Muscle layer of colon (tissue), 2 donors: ENCODE results near the gene RANBP1.
A peak's percentile ranks its signal among the peaks of the same experiment; 100 is the strongest.

ENCODE experiments used
- H3K27ac ChIP-seq: one replicate; pipeline ENCODE4 v1.7.0; 2013; ENCODE audit warnings: low read depth, mild to moderate bottlenecking, low read length, moderate library complexity
- H3K27me3 ChIP-seq, 2 donors: one replicate each; pipeline ENCODE4 v1.7.0; 2013; ENCODE audit warnings: low read length in 2 of 2, mild to moderate bottlenecking in 2 of 2; ENCODE audit not compliant: insufficient read depth in 2 of 2, control insufficient read depth in 1 of 2
- H3K36me3 ChIP-seq: one replicate; pipeline ENCODE4 v1.7.0; 2013; ENCODE audit warnings: mild to moderate bottlenecking, low read length; ENCODE audit not compliant: insufficient read depth
- H3K4me1 ChIP-seq: one replicate; pipeline ENCODE4 v1.7.0; 2013; ENCODE audit warnings: mild to moderate bottlenecking, low read length; ENCODE audit not compliant: insufficient read depth
- H3K4me3 ChIP-seq, 2 donors: one replicate each; pipeline ENCODE4 v1.7.0; 2013; ENCODE audit warnings: low read length in 2 of 2, low read depth in 1 of 2, mild to moderate bottlenecking in 1 of 2, moderate library complexity in 1 of 2
- H3K9ac ChIP-seq: one replicate; pipeline ENCODE4 v1.7.0; 2013; ENCODE audit warnings: low read length
- H3K9me3 ChIP-seq: one replicate; pipeline ENCODE4 v1.7.0; 2013; ENCODE audit warnings: mild to moderate bottlenecking, low read length
- donor health status: abdominal sarcoma.
- donor health status: Adenocarcinoma of cecum.

RANBP1 gene

GRCh38 chr22:20111689-20112622, 3.9 kb upstream of the RANBP1 start:
- no peak overlapping the region for H3K9ac ChIP-seq

GRCh38 chr22:20112623-20113511, 3.0 kb upstream of the RANBP1 start:
- H3K27ac ChIP-seq = no peak overlapping the region
- peaks cover 65% of the 10 kb centered on the region for H3K36me3 ChIP-seq
- H3K4me3 ChIP-seq = no peak overlapping the region
- H3K27me3 ChIP-seq = no peaks in the 10 kb centered on the region
- no peak overlapping the region for H3K9ac ChIP-seq
- H3K4me1 ChIP-seq = peaks cover 13% of the 10 kb centered on the region
- no peaks in the 10 kb centered on the region for H3K9me3 ChIP-seq

More at GRCh38 chr22:20111689-20112622, 3.9 kb upstream of the RANBP1 start:
- Histone ChIP-seq H3K36me3 (peaks cover 74% of the 10 kb centered on the region), H3K27me3 (no peaks in the 10 kb centered on the region), H3K4me1 (peaks cover 13% of the 10 kb centered on the region), H3K27ac (no peak overlapping the region), H3K9me3 (no peaks in the 10 kb centered on the region), H3K4me3 (no peak overlapping the region)

DNA sequence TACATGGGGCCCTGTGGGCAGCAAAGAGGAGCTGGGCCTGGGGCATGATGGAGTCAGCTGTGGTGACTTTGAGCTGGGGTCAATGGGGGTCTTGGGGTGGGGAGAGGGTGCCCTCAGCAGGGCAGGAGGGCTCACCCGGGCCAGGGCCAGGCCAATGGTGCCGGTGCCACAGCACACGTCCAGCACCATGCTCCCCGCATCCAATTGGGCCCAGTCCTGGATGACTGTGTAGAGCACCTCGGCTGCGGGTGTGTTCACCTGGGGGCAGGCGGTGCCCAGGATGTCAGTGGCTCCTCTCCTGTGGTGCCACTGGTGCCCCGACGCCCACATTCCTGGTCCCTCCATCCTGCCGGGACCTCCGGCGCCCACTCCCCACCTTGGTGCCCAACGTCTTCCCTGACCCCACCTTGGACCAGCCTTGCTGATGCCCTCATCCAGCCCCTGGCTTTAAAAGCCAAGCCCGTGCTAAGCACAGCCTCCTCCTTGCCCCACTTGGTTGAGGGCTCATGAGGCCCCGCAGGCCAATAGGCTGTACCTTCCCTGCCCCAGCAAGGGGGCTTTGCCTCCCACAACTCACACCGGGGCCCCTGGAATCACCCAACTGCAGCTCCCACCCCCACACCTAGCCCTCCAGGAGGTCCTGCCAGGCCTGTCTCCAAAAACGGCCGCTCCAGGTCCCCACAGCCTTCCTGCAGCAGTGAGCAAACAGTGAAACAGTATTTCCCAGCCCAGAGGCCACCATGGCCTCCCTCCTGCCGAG, 2.2 kb upstream of the RANBP1 start:
- no peaks in the 10 kb centered on the region for H3K9me3 ChIP-seq
- no peak overlapping the region for H3K4me3 ChIP-seq
- H3K27ac ChIP-seq = no peak overlapping the region
- no peak overlapping the region for H3K9ac ChIP-seq
- no peaks in the 10 kb centered on the region for H3K27me3 ChIP-seq
- peaks cover 21% of the 10 kb centered on the region for H3K4me1 ChIP-seq
- peaks cover 57% of the 10 kb centered on the region for H3K36me3 ChIP-seq

DNA sequence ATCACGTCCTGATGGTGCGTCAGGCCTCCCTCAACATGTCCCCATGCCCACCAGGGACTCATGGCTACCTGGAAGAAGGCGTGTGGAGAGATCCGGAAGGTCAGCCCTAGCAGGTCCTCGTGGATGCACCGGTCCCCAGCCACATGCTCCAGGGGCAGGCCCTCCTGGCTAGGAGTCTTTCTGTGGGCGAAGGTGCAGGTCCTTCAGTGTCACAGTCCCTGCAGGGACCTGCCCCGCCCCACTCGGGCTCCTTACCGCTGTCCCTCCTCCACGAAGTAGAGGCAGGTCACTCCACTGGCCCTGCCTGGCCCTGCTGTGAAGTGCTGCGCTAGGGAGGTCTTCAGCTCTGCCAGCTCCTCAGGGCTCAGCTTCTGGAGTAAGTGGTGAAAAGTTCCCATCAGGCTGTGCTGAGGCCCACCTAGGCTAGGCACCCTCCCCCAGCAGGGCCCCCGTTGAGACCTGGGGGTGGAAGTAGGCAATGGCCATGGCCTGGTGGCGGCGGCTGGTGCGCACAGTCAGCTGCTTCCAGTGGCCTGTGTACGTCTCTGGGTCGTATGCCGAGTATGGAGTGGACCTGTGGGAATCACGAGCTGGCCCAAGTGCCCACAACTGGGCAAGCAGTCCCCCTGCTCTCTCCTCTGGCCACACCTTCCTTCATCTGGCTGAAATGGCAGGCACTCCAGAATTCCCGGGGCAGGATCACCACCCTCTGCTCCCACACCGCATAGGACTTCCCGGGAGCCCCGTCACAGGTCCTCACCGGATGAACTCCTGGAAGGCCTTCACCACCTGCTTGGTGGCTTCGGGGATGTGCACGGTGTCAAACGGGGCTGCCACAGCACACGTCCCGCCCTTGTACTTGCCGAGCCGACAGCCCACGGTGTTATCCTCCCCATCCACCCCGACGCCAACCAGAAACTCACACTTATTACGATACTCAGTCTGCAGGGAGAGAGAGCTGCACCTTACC, 1.1 kb upstream of the RANBP1 start:
- no peaks in the 10 kb centered on the region for H3K27me3 ChIP-seq
- no peak overlapping the region for H3K9ac ChIP-seq
- peaks cover 23% of the 10 kb centered on the region for H3K4me1 ChIP-seq

DNA sequence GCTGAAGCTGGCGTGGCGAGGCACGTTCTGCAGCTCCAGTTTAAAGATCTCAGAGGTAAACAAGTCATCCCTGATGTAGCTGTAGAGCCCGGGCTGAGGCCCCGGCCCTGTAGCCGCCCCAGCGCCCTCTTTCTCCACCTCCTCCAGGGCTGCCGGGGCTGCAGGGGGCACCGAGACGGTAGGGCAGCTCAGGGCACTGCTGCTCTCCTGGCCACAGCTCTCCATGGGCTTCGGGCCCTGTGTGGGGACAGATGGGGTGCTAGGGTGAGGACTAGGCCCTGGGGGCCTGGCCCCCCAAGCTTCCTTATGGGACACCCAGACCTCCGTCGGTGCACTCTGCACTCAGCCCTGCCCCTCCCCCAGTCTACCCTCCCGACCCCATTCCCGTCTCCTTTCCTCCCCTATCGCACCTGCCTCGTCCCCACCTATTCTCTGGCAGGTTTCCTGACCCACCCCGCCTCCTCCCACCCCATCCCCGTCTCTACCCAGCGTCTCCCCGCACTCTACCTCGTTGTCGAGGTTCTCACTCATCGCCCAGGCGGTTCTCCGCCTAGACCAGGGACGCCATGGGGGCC, 559 bp downstream of the RANBP1 start:
- Histone ChIP-seq H3K27me3 (no peaks in the 10 kb centered on the region), H3K4me1 (peaks cover 23% of the 10 kb centered on the region), H3K27ac (peak overlapping the region; percentile 90), H3K9ac (peak overlapping the region; percentile 75), H3K36me3 (peaks cover 59% of the 10 kb centered on the region), H3K9me3 (no peaks in the 10 kb centered on the region), H3K4me3 (peak overlapping the region; percentile 71 to 72)

More for the DNA sequence above, 1.1 kb upstream of the RANBP1 start:
- H3K36me3 ChIP-seq = peaks cover 60% of the 10 kb centered on the region
- H3K27ac ChIP-seq = no peak overlapping the region
- no peak overlapping the region for H3K4me3 ChIP-seq
- H3K9me3 ChIP-seq = no peaks in the 10 kb centered on the region

DNA sequence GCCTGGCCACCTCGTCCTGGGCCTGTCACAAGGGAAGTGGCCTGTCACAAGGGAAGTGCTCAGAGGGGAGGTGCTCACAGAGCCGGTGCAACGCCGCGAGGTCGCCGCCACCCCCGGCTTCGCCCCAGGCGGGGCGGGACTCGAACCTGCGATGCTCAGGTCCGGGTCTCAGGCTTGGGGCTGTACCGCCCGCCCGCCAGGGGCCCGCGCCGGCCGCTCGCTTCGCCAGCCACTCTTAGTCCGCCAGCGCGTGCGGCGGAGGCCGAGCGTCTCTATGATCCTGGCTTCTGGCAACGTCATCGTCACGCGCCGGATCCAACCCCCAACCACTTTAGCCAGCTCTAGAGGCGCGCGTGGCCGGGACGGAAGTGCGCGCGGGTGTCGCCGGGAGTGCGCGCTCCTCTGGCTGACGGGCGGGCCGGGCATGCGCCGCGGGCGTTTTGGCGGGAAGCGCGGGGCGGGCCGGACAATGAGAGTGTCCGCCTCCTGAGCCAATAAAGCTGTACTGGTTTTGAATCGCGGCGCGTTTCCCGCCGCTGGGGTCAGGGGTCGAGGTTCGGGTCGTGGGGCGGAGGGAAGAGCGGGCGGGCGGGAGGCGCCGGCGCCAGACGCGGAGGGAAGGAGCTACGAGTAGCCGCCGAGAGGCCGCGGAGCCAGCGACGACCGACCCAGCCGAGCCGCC, 1.2 kb downstream of the RANBP1 start, which contains the start of gene TRMT2A:
Gene TRMT2A (minus strand): TSS at position 276 of the 682 bp plus-strand sequence. CDS start 320 bp downstream, outside the sequence.
- peak within 1 kb of the TSS; percentile 76 for H3K9ac ChIP-seq
- H3K4me3 ChIP-seq = peak within 1 kb of the TSS; percentile 73 to 78
- H3K27me3 ChIP-seq = no peaks in the 10 kb centered on the region
- peaks cover 23% of the 10 kb centered on the region for H3K4me1 ChIP-seq
- no peaks in the 10 kb centered on the region for H3K9me3 ChIP-seq
- peak within 1 kb of the TSS; percentile 90 for H3K27ac ChIP-seq
- H3K36me3 ChIP-seq = peaks cover 55% of the 10 kb centered on the region

DNA sequence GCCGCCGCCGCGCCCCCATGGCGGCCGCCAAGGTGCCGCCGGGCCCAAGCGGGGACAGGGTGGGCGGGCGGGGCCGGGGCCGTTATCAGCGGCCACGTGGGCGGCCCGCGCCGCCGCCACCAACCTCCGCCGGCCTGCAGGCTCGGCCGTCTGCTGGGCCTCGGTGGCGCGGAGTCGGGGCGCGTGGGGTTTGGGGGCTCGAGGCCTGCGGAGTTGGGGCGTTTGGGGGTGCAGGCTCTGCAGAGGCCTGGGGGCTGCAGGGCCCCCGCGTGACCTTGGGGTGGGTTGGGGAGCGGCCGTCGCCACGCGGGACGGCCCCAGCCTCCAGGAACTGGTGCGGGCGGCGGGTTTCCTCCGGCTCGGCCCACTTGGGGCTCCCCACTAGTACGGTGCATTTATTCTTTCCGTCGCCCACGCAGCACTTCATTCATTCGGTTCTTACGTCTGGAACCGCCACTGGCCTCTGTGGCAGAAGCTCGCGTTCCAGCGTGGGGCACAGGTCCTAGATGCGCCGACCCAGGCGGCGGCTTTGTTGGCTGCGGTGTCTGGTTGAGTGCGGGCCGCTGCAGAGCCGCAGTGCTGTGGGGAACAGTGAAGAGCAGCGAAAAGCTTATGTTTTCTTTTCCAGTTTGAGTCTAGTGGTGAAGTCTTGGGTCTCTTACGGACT, 1.9 kb downstream of the RANBP1 start:
- Histone ChIP-seq H3K4me1 (peaks cover 23% of the 10 kb centered on the region), H3K27ac (peak overlapping the region; percentile 90), H3K9ac (peak overlapping the region; percentile 76), H3K9me3 (no peaks in the 10 kb centered on the region), H3K27me3 (no peaks in the 10 kb centered on the region), H3K36me3 (peaks cover 49% of the 10 kb centered on the region), H3K4me3 (peak overlapping the region; percentile 73 to 78)

- Histone ChIP-seq H3K9ac (peak overlapping the region; percentile 76), H3K36me3 (peaks cover 42% of the 10 kb centered on the region), H3K4me1 (peaks cover 23% of the 10 kb centered on the region), H3K9me3 (no peaks in the 10 kb centered on the region), H3K27me3 (no peaks in the 10 kb centered on the region), H3K27ac (peak overlapping the region; percentile 66), H3K4me3 (peak overlapping the region; percentile 73 to 78)
Observed at GRCh38 chr22:20118300-20119020, 2.6 kb downstream of the RANBP1 start.
